HG03095 (cell line): ENCODE measurements around the gene FGF23.

Source experiments
- ATAC-seq: cut with Tn5 transposase; IDR thresholded peaks from one replicate; pipeline ENCODE4 v1.9.1; 2021; ENCODE audit warnings: moderate library complexity; ENCODE audit not compliant: unreplicated experiment

FGF23 gene

GRCh38 chr12:4386801-4387200 is 7.3 kb upstream of the FGF23 start:
- no peak for ATAC-seq

- no peak for ATAC-seq
Observed at GRCh38 chr12:4383304-4383865, 3.9 kb upstream of the FGF23 start.

- ATAC-seq, result no peak
Observed at GRCh38 chr12:4380332-4380731, 820 bp upstream of the FGF23 start.

GRCh38 chr12:4378772-4379171 is 740 bp downstream of the FGF23 start:
- ATAC-seq, result no peak

GRCh38 chr12:4375449-4375848 is 4.1 kb downstream of the FGF23 start:
- ATAC-seq, result no peak

GRCh38 chr12:4372653-4373052 is 6.9 kb downstream of the FGF23 start:
- no peak for ATAC-seq

- no peak for ATAC-seq
Observed at GRCh38 chr12:4370265-4370664, 9.2 kb downstream of the FGF23 start.

GRCh38 chr12:4369548-4369947 is 10.0 kb downstream of the FGF23 start:
- ATAC-seq, result no peak

GRCh38 chr12:4366090-4366489 is 13.4 kb downstream of the FGF23 start:
- no peak for ATAC-seq

GRCh38 chr12:4356041-4356327 is 23.5 kb downstream of the FGF23 start:
- ATAC-seq, result no peak

- ATAC-seq, result no peak
Observed at GRCh38 chr12:4355156-4356040, 24.1 kb downstream of the FGF23 start.

- ATAC-seq, result no peak
Observed at GRCh38 chr12:4353785-4354208, 25.7 kb downstream of the FGF23 start.

GRCh38 chr12:4346931-4347330 is 32.6 kb downstream of the FGF23 start:
- no peak for ATAC-seq

- ATAC-seq, result no peak
Observed at GRCh38 chr12:4331842-4332241, 47.7 kb downstream of the FGF23 start.

GRCh38 chr12:4331221-4331620 is 48.3 kb downstream of the FGF23 start:
- no peak for ATAC-seq

GRCh38 chr12:4330203-4330602 is 49.3 kb downstream of the FGF23 start:
- no peak for ATAC-seq

- ATAC-seq, result no peak
Observed at GRCh38 chr12:4327293-4327692, 52.2 kb downstream of the FGF23 start.

- ATAC-seq, result no peak
Observed at GRCh38 chr12:4325966-4326365, 53.5 kb downstream of the FGF23 start.

GRCh38 chr12:4324366-4324765 is 55.1 kb downstream of the FGF23 start:
- ATAC-seq, result no peak

- ATAC-seq, result no peak
Observed at GRCh38 chr12:4323396-4323795, 56.1 kb downstream of the FGF23 start.

- ATAC-seq, result no peak
Observed at GRCh38 chr12:4322726-4323125, 56.8 kb downstream of the FGF23 start.

- ATAC-seq, result peak; percentile 97
Observed at GRCh38 chr12:4320853-4321701, 58.4 kb downstream of the FGF23 start, which contains the start of gene TIGAR. Gene TIGAR, plus strand, starts transcription at chr12:4321213. Its CDS starts 59 bp downstream, at chr12:4321272.
